Esophagus muscularis mucosa (tissue), 4 donors: Measurements from ENCODE around the gene MCCD1. TPM values are rescaled to one million over a fixed set of nuclear protein-coding genes. Genes with fewer than 3 reads are reported as not detected.
A peak's percentile ranks its signal among the peaks of the same experiment; 100 is the strongest.

ENCODE experiments used
- DNase-seq: peaks from one replicate; pipeline ENCODE4 v3.0.0-alpha.2; 2017; ENCODE audit errors: extremely low spot score
- H3K27ac ChIP-seq, 4 donors: fragments of 200-600 bp; sonication (generic); replicated peaks in 1 of 4; 1 replicate in 3 of 4; 2 replicates in 1 of 4; pipeline ENCODE4 v1.5.1; 2016 to 2019; ENCODE audit warnings: mild to moderate bottlenecking in 1 of 4
- H3K27me3 ChIP-seq, 4 donors: fragments of 200-600 bp; sonication (generic); one replicate each; pipeline versions ENCODE4 v1.5.1 to v1.6.0; 2016 to 2019
- H3K36me3 ChIP-seq, 4 donors: fragments of 200-600 bp; sonication (generic); one replicate each; pipeline ENCODE4 v1.5.1; 2016 to 2019
- H3K4me1 ChIP-seq, 4 donors: fragments of 200-600 bp; sonication (generic); one replicate each; pipeline ENCODE4 v1.5.1; 2016 to 2019
- H3K4me3 ChIP-seq, 4 donors: fragments of 200-600 bp; sonication (generic); 1 replicate in 2 of 4; 2 replicates in 2 of 4; pipeline ENCODE4 v1.5.1; 2016 to 2019; ENCODE audit warnings: mild to moderate bottlenecking in 4 of 4, moderate library complexity in 1 of 4
- H3K9me3 ChIP-seq, 4 donors: fragments of 200-600 bp; sonication (generic); 1 replicate in 3 of 4; 2 replicates in 1 of 4; pipeline ENCODE4 v1.5.1; 2016 to 2019
- EP300 ChIP-seq: sonication (generic); formaldehyde crosslinking; IDR thresholded peaks from one replicate; pipeline ENCODE4 v1.6.1; 2017; ENCODE audit warnings: antibody characterized with exemption
- POLR2A ChIP-seq: fragments of 450-650 bp; IDR thresholded peaks from one replicate; pipeline ENCODE4 v1.6.1; 2017; ENCODE audit warnings: antibody characterized with exemption, moderate library complexity, mild to moderate bottlenecking, low read depth
- POLR2AphosphoS5 ChIP-seq, 2 donors: sonication (generic); formaldehyde crosslinking; IDR thresholded peaks; one replicate each; pipeline ENCODE4 v1.6.1; 2017; ENCODE audit warnings: antibody characterized with exemption in 2 of 2
- WGBS: methylation state at CpG from one replicate; pipeline ENCODE4 v1.1.5; 2018; 5-methylcytosine and 5-hydroxymethylcytosine counted together
- intact Hi-C: fragments of 100-400 bp; cut with DNase I; formaldehyde crosslinking; loops from one replicate; pipeline ENCODE4 v1.15.1; 2023
- total RNA-seq, 4 donors: library from RNA; depleted of rRNA; stranded (reverse); fragments of >200 nt; gene quantifications; one replicate each; pipeline versions ENCODE4 v1.1.0 to v1.2.1, GENCODE V29; 2016
- TF ChIP-seq, protein P1 (sequence below), 3 experiments: fragments of 200-600 bp in 2 of 3; fragments of 450-650 bp in 1 of 3; sonication (generic) in 2 of 3; IDR thresholded peaks; one replicate each; pipeline ENCODE4 v1.5.1; 2017 to 2019; ENCODE audit warnings: antibody characterized with exemption in 3 of 3, mild to moderate bottlenecking in 2 of 3, moderate library complexity in 1 of 3

MCCD1 gene
- total RNA-seq, 4 donors from 2014 or later: not detected

DNA sequence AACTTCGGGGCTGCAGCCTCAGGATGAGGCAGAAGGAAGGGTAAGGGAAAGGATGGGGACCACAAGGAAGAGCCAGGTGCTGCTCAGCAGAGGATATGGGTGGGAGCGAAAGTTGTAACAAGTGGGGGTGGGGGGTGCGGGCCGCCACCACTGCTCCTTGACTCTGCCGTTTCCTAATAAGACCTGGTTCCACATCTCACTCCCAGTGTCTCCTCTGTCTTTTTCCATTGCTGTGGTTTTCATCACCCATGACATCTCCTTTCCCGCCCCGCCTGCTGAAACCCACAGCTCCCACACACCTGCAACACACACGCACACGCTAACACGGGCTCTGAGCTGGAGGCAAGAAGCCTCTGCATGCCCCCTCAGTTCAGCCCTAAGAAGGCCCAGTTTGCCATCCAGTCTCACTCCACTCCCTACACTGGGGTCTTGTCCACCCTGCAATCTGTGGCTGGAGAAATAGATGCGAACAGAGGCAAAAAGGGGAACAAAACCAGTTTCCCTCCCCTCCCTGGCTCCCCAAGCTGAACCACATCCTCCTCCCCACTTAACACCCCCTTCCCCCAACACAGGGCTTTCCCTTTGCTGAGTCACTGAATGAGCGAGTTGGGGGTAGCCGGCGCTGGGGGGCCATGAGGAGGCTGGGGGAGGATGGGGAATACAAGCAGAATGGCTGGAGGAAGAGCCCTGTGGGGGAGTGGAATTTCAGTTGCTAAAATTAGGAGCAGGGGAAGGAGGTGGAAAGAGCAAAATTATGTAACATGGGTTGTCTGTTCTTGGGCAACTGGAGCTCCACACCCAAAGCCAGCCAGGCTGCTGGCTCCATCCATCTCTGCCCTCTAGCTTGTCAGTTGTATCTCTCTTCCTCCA is 30.1 kb downstream of the MCCD1 start:
- 79% methylated on average over 14 of the region's 14 CpGs for WGBS
- intact Hi-C loops: no loop called here

DNA sequence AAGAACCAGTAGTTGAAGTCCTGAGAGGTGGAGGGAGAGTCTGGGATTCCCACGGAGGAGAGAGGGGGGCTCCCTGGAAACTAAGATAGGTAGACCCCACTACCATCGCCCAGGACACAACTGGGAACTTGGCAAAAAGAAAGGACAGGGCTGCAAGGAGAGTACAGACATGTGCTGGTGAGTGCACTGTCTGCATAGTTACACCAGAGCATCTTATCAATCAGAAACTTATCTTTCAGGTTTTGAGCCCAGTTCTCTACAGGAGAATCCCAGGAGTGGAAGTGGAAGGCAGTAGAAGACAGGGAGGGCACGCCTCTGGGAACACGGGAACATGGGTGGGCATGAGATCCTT is 30.8 kb downstream of the MCCD1 start:
- DNase-seq: no peak
- Histone ChIP-seq H3K4me3 (no peak overlapping the region), H3K4me1 (peaks cover 33 to 46% (median 39%) of the 10 kb centered on the region in 4 donors), H3K27me3 (no peaks in the 10 kb centered on the region), H3K36me3 (peaks cover 19 to 58% (median 38%) of the 10 kb centered on the region in 4 donors), H3K27ac (peak overlapping the region; percentile 28 to 60 (median 50)), H3K9me3 (no peaks in the 10 kb centered on the region)
- intact Hi-C loops: no loop called here
- 68% methylated on average over 3 of the region's 4 CpGs for WGBS
- TF ChIP-seq EP300 (no peak), POLR2AphosphoS5 (IDR thresholded peaks at IDR 0.05) (no peak), POLR2A (no peak)
- TF ChIP-seq, protein P1, sequence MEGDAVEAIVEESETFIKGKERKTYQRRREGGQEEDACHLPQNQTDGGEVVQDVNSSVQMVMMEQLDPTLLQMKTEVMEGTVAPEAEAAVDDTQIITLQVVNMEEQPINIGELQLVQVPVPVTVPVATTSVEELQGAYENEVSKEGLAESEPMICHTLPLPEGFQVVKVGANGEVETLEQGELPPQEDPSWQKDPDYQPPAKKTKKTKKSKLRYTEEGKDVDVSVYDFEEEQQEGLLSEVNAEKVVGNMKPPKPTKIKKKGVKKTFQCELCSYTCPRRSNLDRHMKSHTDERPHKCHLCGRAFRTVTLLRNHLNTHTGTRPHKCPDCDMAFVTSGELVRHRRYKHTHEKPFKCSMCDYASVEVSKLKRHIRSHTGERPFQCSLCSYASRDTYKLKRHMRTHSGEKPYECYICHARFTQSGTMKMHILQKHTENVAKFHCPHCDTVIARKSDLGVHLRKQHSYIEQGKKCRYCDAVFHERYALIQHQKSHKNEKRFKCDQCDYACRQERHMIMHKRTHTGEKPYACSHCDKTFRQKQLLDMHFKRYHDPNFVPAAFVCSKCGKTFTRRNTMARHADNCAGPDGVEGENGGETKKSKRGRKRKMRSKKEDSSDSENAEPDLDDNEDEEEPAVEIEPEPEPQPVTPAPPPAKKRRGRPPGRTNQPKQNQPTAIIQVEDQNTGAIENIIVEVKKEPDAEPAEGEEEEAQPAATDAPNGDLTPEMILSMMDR (IDR thresholded peaks at IDR 0.05): no peak

More for the DNA sequence above, 30.1 kb downstream of the MCCD1 start:
- no peak for DNase-seq
- Histone ChIP-seq H3K9me3 (no peaks in the 10 kb centered on the region), H3K36me3 (peaks cover 23 to 65% (median 40%) of the 10 kb centered on the region in 4 donors), H3K4me3 (no peak overlapping the region), H3K27ac (peak overlapping the region; percentile 28 to 60 (median 50)), H3K4me1 (peaks cover 33 to 46% (median 39%) of the 10 kb centered on the region in 4 donors), H3K27me3 (no peaks in the 10 kb centered on the region)
- TF ChIP-seq, protein P1 (IDR thresholded peaks at IDR 0.05): no peak
- TF ChIP-seq POLR2AphosphoS5 (IDR thresholded peaks at IDR 0.05) (no peak), POLR2A (no peak), EP300 (no peak)

DNA sequence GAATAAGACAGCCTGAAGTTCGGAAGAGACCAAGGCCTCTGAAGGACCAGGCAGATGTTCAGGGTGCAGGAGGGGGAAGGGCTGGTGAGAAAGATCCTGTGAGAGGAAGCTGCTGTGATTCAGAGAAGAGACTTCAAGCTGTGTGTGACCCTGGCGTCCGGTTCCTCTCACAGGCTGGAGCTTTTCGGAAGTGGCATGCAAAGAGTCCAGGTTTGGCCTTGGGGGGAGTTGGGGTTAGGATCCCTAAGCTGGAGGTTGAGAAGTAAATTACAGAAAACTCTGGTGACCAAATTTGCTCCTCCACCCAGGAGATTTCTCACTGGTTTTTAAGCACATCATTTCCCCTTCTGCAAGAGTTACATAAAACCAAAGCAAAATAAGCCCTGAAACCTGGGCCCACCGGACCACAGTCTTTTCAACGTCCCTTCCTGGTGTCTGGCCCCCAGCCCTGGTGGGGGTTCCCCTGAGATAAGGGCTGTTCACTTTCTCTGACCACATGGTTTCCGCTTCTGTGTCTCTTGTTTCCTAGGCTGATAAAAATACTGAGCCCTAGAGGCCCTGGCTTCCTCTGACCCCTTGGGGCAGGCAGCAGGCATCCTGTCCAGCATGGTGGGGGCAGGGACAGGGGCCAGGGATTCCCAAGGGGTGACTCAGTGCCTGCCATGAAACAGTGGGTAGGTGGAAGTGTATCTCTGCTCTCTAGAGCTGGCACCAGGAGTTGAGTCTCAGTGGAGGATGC is 31.4 kb downstream of the MCCD1 start:
- DNase-seq: no peak
- 59% methylated on average over 5 of the region's 7 CpGs for WGBS
- Histone ChIP-seq H3K36me3 (peaks cover 19 to 52% (median 38%) of the 10 kb centered on the region in 4 donors), H3K4me3 (no peak overlapping the region), H3K27me3 (no peaks in the 10 kb centered on the region), H3K4me1 (peaks cover 33 to 46% (median 39%) of the 10 kb centered on the region in 4 donors), H3K9me3 (no peaks in the 10 kb centered on the region), H3K27ac (peak overlapping the region; percentile 28 to 60 (median 50))
- TF ChIP-seq, protein P1 (IDR thresholded peaks at IDR 0.05): no peak
- TF ChIP-seq POLR2AphosphoS5 (IDR thresholded peaks at IDR 0.05): peak; percentile 58
- intact Hi-C loops: no loop called here

DNA sequence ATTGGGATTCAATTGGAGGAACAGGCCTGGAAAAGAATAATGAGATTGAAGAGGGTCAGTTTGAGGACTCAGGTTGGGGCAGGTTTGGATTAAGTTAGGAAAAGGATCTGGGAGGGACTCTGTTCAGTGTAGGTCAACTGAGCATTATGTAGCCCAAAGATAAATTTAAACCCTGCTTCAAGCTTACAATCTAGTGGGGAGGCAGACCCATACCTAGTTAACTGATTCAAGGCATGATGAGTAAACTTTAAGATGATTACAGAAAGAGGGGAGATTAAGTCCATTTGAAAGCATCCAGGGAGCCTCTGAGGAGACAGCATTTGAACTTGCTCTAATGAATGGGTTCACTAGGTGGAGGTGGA is 31.9 kb downstream of the MCCD1 start:
- Histone ChIP-seq H3K4me3 (no peak overlapping the region), H3K9me3 (no peaks in the 10 kb centered on the region), H3K4me1 (peaks cover 33 to 46% (median 39%) of the 10 kb centered on the region in 4 donors), H3K27me3 (peaks cover 0 to 3% (median 0%) of the 10 kb centered on the region in 4 donors), H3K27ac (peak overlapping the region; percentile 28 to 60 (median 50)), H3K36me3 (peaks cover 19 to 47% (median 35%) of the 10 kb centered on the region in 4 donors)
- DNase-seq: no peak
- intact Hi-C loops: no loop called here
- TF ChIP-seq POLR2A: no peak
- TF ChIP-seq POLR2AphosphoS5 (IDR thresholded peaks at IDR 0.05): no peak
- no peak for TF ChIP-seq EP300
- TF ChIP-seq, protein P1 (IDR thresholded peaks at IDR 0.05): no peak
